HG03095 (cell line): ENCODE measurements around the gene GKN2.
A peak's percentile ranks its signal among the peaks of the same experiment; 100 is the strongest.

Experiments used
- ATAC-seq: cut with Tn5 transposase; IDR thresholded peaks from one replicate; pipeline ENCODE4 v1.9.1; 2021; ENCODE audit warnings: moderate library complexity; ENCODE audit not compliant: unreplicated experiment

GKN2 gene

GRCh38 chr2:68921646-68922045 lies 31.0 kb downstream of the GKN2 start:
- ATAC-seq = no peak

GRCh38 chr2:68920481-68921170 lies 32.1 kb downstream of the GKN2 start:
- ATAC-seq = no peak

- no peak for ATAC-seq
Measured at GRCh38 chr2:68918497-68918896, 34.2 kb downstream of the GKN2 start.

- ATAC-seq = no peak
Measured at GRCh38 chr2:68917034-68917718, 35.5 kb downstream of the GKN2 start.

- no peak for ATAC-seq
Measured at GRCh38 chr2:68916226-68916625, 36.5 kb downstream of the GKN2 start.

GRCh38 chr2:68915393-68915792 lies 37.3 kb downstream of the GKN2 start:
- ATAC-seq = no peak

- ATAC-seq = no peak
Measured at GRCh38 chr2:68913359-68913758, 39.3 kb downstream of the GKN2 start.

- no peak for ATAC-seq
Measured at GRCh38 chr2:68912732-68913131, 40.0 kb downstream of the GKN2 start.

- no peak for ATAC-seq
Measured at GRCh38 chr2:68912111-68912510, 40.6 kb downstream of the GKN2 start.

GRCh38 chr2:68911709-68912108 lies 41.0 kb downstream of the GKN2 start:
- no peak for ATAC-seq

GRCh38 chr2:68911246-68911645 lies 41.4 kb downstream of the GKN2 start:
- ATAC-seq = no peak

- no peak for ATAC-seq
Measured at GRCh38 chr2:68909793-68910674, 42.7 kb downstream of the GKN2 start.

- ATAC-seq = peak; percentile 92
Measured at GRCh38 chr2:68908392-68908970, 44.2 kb downstream of the GKN2 start.

- peak; percentile 15 for ATAC-seq
Measured at GRCh38 chr2:68907920-68908253, 44.8 kb downstream of the GKN2 start.

- ATAC-seq = no peak
Measured at GRCh38 chr2:68907232-68907919, 45.3 kb downstream of the GKN2 start.

- no peak for ATAC-seq
Measured at GRCh38 chr2:68906716-68907115, 46.0 kb downstream of the GKN2 start.

- ATAC-seq = no peak
Measured at GRCh38 chr2:68905116-68905515, 47.6 kb downstream of the GKN2 start.

- no peak for ATAC-seq
Measured at GRCh38 chr2:68901561-68901960, 51.1 kb downstream of the GKN2 start.

- ATAC-seq = no peak
Measured at GRCh38 chr2:68901199-68901514, 51.5 kb downstream of the GKN2 start.

GRCh38 chr2:68900496-68901198 lies 52.0 kb downstream of the GKN2 start:
- no peak for ATAC-seq
